Measurements from ENCODE around the gene GOLM1.
"Not testable (repeated sequence)": the region's sequence is repeated elsewhere in the genome, so short reads cannot be mapped to it uniquely, and the experiment has no call there.

Gene GOLM1

DNA sequence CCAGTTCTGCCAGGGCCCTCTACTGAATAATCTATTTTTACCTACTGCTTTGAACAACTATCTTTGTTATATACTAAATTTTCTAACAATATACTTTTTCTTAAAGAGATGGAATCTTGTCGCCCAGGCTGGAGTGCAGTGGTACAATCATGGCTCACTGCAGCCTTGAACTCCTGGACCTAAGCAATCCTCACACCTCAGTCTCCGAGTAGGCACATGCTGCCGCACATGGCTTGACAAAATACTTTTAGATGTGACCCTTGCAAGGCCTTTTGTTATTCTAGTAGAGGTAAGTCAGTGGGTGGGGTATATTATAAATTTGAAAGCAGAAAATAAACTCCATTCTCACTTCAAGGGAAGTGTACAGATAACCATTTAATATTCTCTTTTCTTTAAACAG, 7.9 kb downstream of the GOLM1 start:
- in situ Hi-C loops (cut with HindIII; ENCODE audit: low sequenced_read_pairs), result no loop called here

DNA sequence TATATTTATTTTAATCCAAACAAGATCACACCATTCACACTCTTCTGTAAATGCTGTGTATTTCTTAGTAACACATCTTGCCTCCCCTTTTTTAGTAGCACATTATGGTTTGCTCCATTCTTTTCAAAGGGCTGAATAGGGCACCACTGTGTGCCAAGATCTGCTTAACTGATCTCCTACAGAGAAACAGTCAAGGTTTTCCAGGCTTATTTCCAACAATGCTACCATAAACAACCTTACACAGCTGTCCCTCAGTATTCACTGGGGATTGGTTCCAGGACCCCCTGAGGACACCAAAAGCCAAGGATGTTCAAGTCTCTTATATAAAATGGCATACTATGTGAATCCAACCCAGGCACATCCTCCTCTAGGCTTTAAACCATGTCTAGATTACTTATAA, 16.5 kb downstream of the GOLM1 start:
- in situ Hi-C loops (cut with HindIII; ENCODE audit: low sequenced_read_pairs), result no loop called here

DNA sequence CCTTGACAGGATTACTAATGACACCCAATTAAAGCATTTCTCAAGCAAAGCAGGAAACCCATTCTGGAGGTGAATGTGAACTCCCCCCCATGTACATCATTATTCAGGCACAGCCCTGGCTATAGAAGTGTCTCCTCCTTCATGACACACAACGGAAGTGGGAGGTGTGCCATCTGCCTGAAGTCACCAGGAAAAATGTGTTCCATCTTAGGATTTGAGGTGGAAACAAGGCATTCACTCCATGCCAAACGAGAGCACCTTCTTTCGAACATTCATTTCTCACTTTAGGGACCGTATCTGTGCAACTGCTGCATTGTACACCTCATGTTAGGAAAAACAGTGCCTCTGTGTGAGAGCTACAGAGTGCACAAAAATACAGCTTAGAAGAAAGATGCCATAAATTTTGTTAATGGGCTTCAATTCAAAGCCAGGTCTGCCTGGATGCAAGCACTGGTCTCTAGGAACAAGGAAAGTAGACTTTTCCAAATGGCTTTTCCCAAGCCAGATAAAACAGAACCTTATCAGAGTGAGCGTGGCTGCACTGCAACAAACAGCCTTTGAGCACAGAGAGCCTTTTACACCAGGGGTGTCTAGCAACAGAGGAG, 19.4 kb downstream of the GOLM1 start:
- in situ Hi-C loops (cut with HindIII; ENCODE audit: low sequenced_read_pairs), result no loop called here

- in situ Hi-C loops (cut with HindIII; ENCODE audit: low sequenced_read_pairs), result no loop called here
Measured at GRCh38 chr9:86079421-86079831, 19.9 kb downstream of the GOLM1 start.

- in situ Hi-C loops (cut with HindIII; ENCODE audit: low sequenced_read_pairs), result no loop called here
Measured at GRCh38 chr9:86078731-86079130, 20.6 kb downstream of the GOLM1 start.

DNA sequence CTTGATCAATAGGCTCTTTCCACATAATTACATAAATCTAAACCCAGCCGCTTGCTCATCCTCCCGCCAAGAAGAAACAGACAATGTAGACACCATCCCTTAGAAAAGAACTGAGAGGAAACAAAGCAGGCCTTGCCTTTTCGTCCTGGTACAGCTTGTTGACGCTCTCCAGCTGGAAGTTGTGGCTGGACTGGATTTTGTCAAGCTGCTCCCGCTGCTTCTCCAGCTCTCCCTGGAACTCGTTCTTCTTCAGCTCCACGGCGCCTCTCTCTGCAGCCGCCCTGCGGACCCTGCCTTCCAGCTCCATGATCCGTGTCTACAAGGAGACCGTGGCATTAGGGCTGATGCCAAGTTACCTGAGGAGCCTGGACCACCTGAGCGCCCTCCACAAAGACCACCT, 22.1 kb downstream of the GOLM1 start:
- in situ Hi-C loops (cut with HindIII; ENCODE audit: low sequenced_read_pairs), result no loop called here

- in situ Hi-C loops (cut with HindIII; ENCODE audit: low sequenced_read_pairs), result no loop called here
Measured at GRCh38 chr9:86075132-86076109, 23.9 kb downstream of the GOLM1 start.

- in situ Hi-C loops (cut with HindIII; ENCODE audit: low sequenced_read_pairs), result no loop called here
Measured at GRCh38 chr9:86073839-86074238, 25.5 kb downstream of the GOLM1 start.

- in situ Hi-C loops (cut with HindIII; ENCODE audit: low sequenced_read_pairs), result no loop called here
Measured at GRCh38 chr9:86072394-86072877, 26.9 kb downstream of the GOLM1 start.

- in situ Hi-C loops (cut with HindIII; ENCODE audit: low sequenced_read_pairs), result no loop called here
Measured at GRCh38 chr9:86069206-86069869, 30.0 kb downstream of the GOLM1 start.

DNA sequence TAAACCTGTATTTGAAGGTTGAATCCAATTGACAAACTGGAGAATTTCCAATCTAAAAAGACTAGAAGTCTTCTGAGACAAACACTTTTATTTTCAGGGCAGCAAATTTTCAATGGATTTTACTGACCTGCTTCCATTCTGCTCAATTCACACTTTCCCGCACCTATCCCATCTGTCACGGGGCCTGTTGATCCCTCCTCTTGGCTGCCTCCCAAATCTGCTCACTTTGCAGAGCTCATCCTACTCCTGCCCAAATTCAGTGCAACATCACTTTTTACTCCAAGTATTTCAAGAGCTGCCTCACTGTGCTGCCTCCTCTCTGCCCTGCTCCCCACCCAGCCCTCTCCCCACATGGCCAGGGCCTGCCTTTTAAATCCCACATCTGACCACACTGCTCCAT, 35.1 kb downstream of the GOLM1 start:
- in situ Hi-C loops (cut with HindIII; ENCODE audit: low sequenced_read_pairs), result no loop called here

DNA sequence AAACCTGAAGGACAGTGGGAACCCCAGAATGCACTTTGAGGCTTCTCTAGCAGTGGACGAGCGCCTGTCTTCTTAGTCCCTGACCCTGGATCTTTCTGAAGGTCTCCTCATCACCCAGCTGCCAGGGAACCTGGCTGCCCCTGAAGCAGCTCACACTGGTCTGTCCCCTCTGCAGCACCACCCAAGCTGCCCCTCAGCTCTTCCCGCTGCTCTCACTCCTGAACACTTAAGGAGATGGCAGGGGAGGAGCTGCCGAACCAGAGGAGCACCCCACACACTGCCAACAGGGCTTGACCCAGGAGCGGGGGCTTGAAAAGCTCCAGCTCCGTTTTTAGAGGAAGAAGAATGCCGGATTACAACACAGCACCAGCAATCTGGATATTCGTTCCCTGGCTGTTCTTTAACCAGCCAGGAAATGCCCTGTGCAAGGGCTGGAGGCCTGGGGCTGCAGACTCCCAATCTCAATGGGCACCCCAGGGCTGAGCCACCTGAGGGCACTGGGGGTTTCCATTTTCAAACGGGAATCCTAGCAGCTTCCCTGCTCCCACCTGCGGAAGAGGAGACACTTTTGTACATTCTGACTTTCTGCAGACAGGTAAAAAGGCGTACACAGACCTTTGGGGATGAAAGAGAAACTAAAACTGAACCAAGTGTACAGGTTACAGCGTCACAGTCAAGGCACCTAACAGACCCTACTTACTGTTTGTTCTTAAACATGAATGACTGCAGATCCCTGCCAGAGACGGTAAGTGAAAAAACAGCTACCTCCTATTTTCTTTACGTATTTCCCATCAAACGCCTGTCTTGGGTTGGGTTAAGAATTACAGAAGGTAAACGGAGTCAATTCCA, 36.3 kb downstream of the GOLM1 start:
- in situ Hi-C loops (cut with HindIII; ENCODE audit: low sequenced_read_pairs), result no loop called here

GRCh38 chr9:86061972-86062739, 37.2 kb downstream of the GOLM1 start:
- in situ Hi-C loops (cut with HindIII; ENCODE audit: low sequenced_read_pairs), result no loop called here

DNA sequence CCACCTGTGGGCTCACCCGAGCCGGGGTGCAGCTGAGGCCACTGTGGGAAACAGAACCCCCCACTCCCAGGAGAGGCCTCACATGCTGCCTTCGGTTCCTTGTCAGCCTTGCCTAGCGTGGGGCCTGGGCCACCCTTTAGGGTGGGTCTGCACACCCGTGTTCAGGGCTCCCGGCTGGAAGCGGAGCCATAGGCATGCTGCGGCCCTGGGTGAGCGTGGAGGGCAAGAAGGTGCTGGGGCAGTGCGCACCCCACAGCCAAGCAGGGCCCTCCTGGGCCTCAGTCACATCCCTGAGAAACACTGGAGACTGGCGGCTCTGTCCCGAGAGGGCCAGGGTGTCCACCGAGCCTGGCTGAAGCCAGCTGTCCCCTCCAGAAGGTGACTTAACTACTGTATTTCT, 41.9 kb downstream of the GOLM1 start:
- in situ Hi-C loops (cut with HindIII; ENCODE audit: low sequenced_read_pairs), result no loop called here

GRCh38 chr9:86054695-86055094, 44.7 kb downstream of the GOLM1 start:
- in situ Hi-C loops (cut with HindIII; ENCODE audit: low sequenced_read_pairs), result no loop called here

GRCh38 chr9:86052556-86053468, 46.5 kb downstream of the GOLM1 start:
- in situ Hi-C loops (cut with HindIII; ENCODE audit: low sequenced_read_pairs), result no loop called here

DNA sequence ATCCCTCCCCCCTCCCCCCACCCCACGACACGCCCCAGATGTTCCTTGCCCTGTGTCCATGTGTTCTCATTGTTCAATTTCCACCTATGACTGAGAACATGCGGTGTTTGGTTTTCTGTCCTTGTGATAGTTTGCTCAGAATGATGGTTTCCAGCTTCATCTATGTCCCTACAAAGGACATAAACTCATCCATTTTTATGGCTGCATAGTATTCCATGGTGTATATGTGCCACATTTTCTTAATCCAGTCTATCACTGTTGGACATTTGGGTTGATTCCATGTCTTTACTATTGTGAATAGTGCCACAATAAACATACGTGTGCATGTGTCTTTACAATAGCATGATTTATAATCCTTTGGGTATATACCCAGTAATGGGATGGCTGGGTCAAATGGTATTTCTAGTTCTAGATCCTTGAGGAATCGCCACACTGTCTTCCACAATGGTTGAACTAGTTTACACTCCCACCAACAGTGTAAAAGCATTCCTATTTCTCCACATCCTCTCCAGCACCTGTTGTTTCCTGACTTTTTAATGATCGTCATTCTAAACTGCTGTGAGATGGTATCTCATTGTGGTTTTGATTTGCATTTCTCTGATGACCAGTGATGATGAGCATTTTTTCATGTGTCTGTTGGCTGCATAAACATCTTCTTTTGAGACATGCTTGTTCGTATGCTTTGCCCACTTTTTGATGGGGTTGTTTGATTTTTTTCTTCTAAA, 51.2 kb downstream of the GOLM1 start:
- in situ Hi-C loops (cut with HindIII; ENCODE audit: low sequenced_read_pairs), result not testable (repeated sequence)

DNA sequence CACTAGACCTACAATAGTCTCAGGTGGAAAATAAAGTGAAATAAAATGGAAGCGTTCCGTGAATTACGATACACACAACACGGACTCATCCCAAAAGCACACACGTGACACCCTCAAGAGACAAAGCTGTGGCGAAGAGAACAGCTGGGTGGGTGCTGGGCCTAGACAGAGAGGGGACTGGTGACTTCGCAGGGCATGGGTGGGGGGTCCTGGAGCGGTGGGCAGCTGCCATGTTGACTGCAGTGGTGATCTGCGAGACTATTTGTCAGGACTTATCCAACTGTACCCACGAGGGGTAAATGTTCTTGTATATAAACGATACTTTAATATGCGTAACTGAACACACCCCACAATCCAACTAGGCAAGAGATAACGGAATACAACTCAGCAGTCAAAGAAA, 52.0 kb downstream of the GOLM1 start:
- in situ Hi-C loops (cut with HindIII; ENCODE audit: low sequenced_read_pairs), result no loop called here

Data from endothelial cell of hepatic sinusoid (primary cell).